Stimulated activated naive CD4-positive, alpha-beta T cell (primary cell): ENCODE data around the gene MED12.

Experiments used
- DNase-seq, 6 experiments: peaks; one replicate each; lab custom pipeline; 2025; lab: John Stamatoyannopoulos, UW

MED12 gene

DNA sequence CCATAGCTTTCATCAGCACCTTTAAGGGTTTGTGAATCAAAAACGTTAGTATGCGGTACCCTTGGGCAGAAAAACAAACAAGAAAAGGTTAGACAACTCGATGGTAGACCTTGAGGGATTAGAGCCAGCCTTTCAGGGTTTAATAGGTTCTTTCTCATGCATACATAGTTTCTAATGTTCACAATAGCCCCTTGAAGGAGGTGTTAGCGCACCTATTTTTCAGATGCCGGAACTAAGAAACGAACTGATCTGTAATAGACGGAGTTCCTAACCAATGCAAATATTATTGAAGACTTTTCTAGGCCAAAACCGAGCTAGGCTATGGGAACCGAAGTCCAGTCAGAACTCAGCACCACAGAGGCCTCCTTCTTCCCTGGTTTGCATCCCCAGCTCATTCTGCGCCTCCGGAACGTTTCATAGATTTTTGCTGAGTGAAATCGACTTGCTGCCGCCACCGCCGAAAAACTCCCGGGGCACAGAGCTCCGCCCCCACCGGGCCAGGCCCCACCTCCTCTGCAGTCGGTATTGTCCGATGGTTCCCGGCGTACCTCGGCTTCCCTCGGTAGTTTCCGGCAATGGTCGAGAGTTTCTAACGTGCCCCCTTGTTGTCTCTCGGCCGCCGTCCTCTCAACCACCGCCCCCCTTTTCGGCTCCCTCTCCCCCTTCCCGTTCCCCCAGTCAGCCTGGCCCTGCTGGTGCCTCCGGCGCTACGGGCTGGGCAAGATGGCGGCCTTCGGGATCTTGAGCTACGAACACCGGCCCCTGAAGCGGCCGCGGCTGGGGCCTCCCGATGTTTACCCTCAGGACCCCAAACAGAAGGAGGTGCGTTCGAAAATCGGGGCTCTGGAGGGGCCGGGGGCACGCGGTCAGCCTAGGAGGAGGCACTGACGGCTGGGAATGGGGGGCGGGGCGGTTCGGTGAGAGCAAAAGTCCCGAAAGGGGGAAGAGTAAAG lies at the start of gene MED12:
Gene MED12 (plus strand): TSS at position 565 of the 953 bp plus-strand sequence. CDS start 159 bp downstream, at position 724.
- DNase-seq: peak; percentile 53 to 80 (median 72)

- DNase-seq: no peak
Measured at GRCh38 chrX:71070531-71070930, 47.9 kb upstream of the MED12 start.

- no peak for DNase-seq
Measured at GRCh38 chrX:71081330-71082123, 36.9 kb upstream of the MED12 start.

DNA sequence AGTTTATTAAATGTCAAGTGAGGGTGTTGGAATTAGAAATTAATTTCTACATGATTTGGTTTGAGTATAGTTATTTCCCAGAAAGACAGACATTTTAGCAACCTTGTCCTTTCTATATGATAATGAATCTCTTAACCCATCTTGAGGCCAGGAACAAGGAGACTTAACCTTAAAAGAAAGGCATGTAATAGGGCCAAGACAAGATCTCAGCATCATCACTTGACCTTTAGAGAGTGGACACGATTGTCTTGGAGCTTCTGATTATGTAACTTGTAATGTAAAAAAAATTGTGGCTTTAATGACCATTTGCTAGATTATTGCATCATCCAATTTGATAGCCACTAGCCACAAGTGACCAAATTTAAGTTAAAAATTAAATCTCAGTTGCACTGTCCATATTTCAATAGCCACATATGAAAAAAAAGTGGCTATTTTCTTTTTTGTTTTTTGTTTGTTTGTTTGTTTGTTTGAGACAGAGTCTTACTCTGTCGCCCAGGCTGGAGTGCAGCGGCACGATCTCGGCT lies 36.2 kb upstream of the MED12 start:
- no peak for DNase-seq

- no peak for DNase-seq
Measured at GRCh38 chrX:71082822-71083221, 35.6 kb upstream of the MED12 start.

DNA sequence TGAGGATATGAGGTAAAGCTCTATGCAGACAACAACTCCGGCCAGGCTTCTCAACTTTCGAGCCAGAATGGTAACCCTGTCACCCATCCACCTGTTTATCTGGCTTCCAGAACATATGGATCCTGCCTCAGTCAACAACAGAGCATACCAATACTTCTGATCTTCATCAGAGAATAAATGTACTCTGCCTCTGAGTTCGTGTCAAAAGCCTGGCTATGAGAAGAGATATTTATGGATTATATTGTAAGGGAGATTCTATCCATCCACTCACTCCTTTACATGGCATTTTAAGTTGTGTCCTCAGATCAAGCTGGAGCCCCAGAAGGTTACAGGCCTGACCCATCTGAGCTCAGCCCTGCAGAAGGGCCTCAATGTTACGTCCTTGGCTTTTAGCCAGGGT lies 32.5 kb upstream of the MED12 start:
- no peak for DNase-seq

DNA sequence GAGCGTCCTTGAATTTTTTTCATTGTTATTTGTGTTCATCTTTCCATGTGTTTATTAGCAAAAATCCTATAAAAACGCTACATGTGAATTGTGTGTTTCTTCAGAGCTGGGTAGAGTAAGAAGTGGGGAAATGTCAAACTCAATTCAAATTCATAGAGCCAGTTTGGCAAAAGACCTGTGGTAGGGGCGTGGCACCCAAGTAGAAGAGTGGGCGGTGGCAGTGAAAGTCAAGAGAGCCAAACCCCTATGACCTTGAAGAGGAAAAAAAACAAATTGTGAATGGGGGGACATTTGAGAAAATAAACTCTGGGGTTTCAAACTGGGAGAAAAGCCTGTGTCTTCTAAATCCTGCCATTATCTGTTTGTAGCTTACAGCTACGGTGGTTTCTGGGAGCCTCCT lies 27.1 kb upstream of the MED12 start:
- DNase-seq: no peak

- DNase-seq: no peak
Measured at GRCh38 chrX:71095033-71095432, 23.4 kb upstream of the MED12 start.

DNA sequence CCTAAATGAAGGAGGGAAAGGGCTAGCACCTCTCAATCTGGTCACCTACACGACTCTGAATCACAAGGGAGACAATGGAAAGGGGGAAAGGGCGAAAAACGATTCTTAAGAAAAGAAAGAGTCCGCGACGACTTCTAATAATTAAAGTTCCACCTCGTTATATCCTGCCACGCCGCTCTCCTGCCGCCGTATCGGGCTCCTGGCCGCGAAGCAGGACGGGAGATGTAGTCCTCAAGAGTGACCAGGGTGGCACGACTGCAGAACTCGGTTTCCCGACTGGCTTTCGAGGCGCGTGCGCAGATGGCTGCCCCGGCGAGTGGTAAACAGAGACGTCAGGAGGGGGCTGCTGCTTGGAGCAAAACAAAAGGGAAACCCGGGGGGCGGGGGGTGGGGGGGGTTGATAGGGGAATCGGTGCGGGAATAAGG lies 22.8 kb upstream of the MED12 start, which contains the start of gene FOXO4:
Gene FOXO4 (plus strand): TSS at position 297 of the 426 bp plus-strand sequence. CDS start 678 bp downstream, outside the sequence.
- DNase-seq: peak; percentile 70 to 89 (median 82)

DNA sequence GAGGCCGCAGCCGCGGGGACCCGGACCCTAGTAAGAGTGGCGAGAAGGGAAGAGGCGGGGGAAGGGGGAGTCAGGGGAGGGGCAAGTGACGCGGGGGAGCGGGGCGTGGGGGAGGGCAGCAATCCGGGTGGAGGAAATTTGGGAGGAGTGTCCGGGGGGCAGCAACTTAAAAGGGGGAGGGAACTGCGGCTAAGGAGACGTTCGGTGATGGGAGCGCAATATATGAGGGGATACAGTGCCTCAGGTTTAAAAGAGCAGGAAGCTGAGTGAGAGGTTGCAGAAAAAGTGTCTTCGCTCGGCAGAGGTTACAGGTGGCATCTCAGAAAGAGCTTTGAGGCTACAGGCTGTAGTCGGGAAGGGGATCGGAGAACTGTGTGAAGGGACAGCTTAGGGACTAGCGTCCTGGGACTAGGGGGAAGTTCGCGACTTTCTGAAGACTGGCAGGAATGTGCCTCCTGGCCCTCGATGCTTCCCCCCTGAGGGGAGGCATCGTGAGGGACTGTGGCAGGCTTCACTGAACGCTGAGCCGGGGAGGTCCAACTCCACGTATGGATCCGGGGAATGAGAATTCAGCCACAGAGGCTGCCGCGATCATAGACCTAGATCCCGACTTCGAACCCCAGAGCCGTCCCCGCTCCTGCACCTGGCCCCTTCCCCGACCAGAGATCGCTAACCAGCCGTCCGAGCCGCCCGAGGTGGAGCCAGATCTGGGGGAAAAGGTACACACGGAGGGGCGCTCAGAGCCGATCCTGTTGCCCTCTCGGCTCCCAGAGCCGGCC lies 22.2 kb upstream of the MED12 start:
- DNase-seq: peak in 3 of 6 experiments; percentile 35 to 69 (median 68)

DNA sequence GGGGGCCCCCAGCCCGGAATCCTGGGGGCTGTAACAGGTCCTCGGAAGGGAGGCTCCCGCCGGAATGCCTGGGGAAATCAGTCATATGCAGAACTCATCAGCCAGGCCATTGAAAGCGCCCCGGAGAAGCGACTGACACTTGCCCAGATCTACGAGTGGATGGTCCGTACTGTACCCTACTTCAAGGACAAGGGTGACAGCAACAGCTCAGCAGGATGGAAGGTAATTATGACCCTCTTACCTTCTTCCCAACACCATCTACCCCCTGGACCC lies 21.7 kb upstream of the MED12 start:
- DNase-seq: no peak

GRCh38 chrX:71098302-71098701 lies 20.1 kb upstream of the MED12 start:
- DNase-seq: peak; percentile 59 to 82 (median 73)

- DNase-seq: no peak
Measured at GRCh38 chrX:71098951-71099506, 19.4 kb upstream of the MED12 start.

GRCh38 chrX:71099736-71100135 lies 18.7 kb upstream of the MED12 start:
- no peak for DNase-seq

- peak in 3 of 6 experiments; percentile 4 to 45 (median 20) for DNase-seq
Measured at GRCh38 chrX:71100581-71101505, 17.6 kb upstream of the MED12 start.

- DNase-seq: no peak
Measured at GRCh38 chrX:71102292-71102691, 16.1 kb upstream of the MED12 start.

DNA sequence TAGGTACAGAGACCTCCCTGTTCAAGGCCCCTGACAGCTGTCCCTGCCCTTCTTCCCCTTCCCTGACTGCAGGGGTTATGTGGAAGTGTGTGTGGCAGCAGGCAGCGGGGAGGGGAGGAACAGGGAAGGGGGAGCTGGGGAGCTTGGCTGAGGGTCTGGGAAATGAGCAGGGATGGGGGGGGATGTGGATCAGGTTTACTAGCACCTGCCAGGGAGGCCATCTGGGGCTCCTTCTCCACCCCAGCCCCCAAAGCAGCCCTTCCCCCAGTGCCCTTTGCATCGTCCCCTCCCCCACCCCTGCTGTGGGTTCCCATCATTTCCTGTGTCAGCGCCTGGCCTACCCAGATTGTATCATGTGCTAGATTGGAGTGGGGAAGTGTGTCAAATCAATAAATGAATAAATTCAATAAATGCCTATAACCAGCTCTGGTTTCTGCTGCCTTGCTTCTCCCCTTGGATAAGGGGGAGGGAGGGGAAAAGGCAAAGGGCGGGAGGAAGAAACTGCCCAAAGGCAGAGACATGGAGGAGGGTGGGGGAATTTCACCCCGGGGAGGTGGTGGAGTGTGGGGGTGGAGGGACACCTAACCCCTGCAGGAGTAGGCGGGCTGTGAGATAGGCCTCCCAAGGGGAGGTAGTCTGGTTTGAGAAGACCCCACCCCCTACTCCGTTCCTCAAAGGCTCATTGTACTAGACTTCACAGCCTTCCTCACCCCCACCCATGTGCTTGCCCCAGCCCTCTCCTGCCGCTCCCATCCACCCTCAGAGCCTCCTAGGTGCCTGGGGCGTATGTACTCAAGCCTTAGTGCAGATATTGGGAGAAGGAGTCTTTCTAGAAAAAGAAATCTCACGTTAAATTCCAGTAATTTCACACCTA lies 15.0 kb upstream of the MED12 start:
- peak; percentile 27 to 59 (median 45) for DNase-seq

- no peak for DNase-seq
Measured at GRCh38 chrX:71105628-71106027, 12.8 kb upstream of the MED12 start.

- no peak for DNase-seq
Measured at GRCh38 chrX:71106427-71106826, 12.0 kb upstream of the MED12 start, which contains the start of gene CXorf65. Gene CXorf65, minus strand, starts transcription at chrX:71106740. Its CDS starts 184 bp downstream, at chrX:71106556.
